NCI-H2227 (cell line): ENCODE measurements around the gene HNRNPDL.
A peak's percentile ranks its signal among the peaks of the same experiment; 100 is the strongest.
"Not testable (repeated sequence)": the region's sequence is repeated elsewhere in the genome, so short reads cannot be mapped to it uniquely, and the experiment has no call there.

Experiments
- DNase-seq: peaks from one replicate; lab custom pipeline; 2025; ENCODE audit not compliant: unreplicated experiment; lab: John Stamatoyannopoulos, UW

Gene HNRNPDL

DNA sequence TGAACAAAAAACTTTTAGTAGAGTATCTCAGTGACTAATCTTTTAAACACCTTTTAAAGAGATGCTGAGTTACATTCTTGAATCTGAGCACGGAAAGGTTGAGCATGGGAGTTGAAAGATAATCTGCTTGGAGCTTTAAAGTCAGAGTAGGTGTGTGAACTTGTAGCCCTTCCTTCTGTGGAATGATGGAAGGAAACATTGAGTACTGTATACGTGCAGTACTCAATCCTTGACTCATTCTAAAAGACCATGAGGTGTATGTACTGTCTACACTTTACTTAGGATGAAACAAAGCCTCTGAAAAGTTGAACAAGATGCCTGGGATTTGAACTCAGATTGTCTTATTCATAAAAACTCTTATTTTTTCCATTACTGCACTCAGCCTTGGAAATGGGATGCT, 3.5 kb upstream of the HNRNPDL start:
- DNase-seq = no peak

DNA sequence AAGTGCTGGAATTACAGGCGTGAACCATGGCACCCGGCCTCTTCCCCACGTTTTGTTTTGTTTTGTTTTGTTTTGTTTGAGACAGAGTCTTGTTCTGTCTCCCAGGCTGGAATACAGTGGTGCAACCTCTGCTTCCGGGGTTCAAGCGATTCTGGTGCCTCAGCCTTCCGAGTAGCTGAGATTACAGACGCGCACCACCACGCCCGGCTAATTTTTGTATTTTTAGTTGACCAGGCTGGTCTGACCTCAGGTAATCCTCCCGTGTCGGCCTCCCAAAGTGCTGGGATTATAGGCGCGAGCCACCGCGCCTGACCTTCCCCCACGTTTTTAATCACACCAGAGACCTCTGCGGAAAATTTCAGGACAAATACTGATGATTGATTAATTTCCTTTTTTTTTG, 2.3 kb upstream of the HNRNPDL start:
- no peak for DNase-seq

GRCh38 chr4:82431831-82432230, 1.6 kb upstream of the HNRNPDL start:
- DNase-seq = no peak

- peak; percentile 61 for DNase-seq
Observed at GRCh38 chr4:82430964-82431745, 893 bp upstream of the HNRNPDL start.

DNA sequence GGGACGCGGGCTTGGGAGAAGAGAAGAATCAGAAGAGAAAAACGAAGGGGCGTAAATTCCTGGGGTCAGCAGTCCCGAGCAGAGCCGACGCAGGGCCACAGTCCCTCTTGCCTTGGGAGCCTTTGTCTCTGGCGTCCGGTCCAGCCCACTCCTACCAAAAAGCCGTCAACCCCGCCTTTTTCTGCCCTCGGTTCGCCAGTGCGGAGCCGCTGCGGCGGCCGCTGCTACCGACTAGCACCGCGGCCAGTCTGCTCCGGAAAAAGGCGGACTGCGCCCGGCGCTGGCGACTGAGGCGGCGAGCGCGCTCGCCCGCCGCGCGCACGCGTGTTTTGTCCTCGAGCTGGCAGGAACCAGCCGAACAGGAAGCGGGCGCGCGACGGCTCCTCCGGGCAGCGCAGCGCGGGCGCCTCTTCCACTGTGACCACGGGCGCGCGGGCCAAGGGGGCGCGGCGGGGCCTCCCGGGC, 502 bp downstream of the HNRNPDL start:
- no peak for DNase-seq

DNA sequence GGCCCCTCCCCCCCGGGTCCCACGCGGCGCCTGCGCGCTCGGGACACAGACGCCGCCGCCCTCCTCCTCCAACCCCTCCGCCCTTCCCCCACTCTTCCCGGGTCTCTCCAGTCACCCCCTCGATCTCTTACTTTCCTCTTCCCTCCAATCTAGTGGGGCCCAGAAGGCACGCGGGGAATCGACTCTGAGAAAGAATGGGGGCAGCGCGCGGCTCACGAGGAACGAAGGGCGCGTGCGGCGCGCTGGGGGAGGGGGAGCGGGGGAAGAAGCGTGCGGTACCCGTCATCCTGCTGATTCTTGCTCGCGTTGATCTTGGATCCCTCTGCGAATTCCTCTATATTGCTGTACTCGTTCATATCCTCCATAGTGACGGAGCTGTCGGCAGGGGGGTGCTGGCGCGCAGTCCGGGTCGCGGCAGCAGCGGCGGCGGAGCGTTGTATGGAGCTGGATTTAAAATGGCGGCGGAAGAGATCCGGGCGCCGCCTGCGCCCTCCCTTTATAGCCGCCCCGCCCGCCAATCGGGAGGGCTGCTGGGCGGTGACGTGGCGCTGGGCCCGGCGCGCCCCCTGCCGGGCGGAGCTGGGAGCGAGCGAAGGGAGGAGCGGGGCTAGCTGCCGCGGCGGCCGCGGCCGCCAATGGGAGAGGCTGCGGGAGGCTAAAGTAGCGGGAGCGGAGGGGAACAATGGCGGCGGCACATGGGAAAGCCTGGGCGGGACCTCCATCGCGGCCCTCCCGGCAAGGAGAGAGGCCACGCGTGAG, 1.1 kb downstream of the HNRNPDL start:
- DNase-seq = peak; percentile 94

GRCh38 chr4:82428526-82428968, 1.7 kb downstream of the HNRNPDL start:
- no peak for DNase-seq

- DNase-seq = no peak
Observed at GRCh38 chr4:82425478-82425877, 4.8 kb downstream of the HNRNPDL start.

DNA sequence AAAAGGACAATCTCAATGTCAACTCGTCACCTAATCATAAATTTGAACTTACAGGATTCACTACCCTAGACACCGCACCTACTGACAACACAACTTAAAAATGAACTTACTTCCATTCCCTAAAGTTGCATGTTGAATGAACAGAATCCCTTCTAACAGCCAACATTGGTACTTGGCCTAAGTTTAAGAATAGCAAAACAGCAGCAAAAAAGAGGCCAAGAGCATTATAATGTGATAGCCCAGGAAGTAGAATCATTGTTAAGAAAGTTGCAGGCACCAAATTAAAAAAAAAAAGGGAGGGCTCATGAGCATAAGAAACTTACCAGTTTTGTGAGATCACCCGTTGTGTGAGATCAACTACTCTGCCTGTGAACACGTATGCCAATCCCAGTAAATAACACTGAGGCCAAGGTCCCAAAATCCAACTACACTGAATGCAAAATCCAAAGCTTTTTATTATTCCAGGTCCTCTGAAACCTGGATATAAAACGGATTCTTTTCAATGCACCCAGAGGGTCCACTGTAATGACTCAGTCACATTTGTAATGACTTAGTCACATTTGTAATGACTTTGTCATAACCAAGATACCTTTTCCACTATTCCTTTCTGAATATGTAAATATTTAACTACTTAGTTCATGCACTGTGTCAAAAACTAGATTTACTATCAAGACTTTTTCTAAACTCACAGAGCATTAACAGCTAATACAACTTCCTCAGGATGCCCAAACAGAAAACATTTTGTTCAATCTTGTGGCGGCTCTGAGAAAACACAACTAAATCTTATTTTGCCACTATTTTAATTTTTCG, 6.8 kb downstream of the HNRNPDL start:
- no peak for DNase-seq

- DNase-seq = no peak
Observed at GRCh38 chr4:82422616-82423015, 7.6 kb downstream of the HNRNPDL start.

- no peak for DNase-seq
Observed at GRCh38 chr4:82421796-82422560, 8.3 kb downstream of the HNRNPDL start.

- no peak for DNase-seq
Observed at GRCh38 chr4:82419451-82419850, 10.8 kb downstream of the HNRNPDL start.

GRCh38 chr4:82415922-82416365, 14.3 kb downstream of the HNRNPDL start:
- DNase-seq = no peak

DNA sequence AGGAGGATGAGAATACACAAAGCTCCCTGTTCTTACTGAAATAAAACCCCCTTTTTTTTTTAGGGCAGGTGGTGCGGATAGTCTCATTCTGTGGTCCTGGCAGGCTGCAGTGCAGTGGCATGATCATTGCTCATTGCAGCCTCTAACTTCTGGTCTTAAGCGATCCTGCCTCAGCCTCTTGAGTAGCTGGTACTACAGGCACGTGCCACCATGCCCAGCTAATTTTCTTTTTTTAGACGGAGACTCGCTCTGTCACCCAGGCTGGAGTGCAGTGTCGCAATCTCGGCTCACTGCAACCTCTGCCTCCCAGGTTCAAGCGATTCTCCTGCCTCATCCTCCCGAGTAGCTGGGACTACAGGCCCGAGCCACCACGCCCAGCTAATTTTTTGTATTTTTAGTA, 15.2 kb downstream of the HNRNPDL start:
- DNase-seq = not testable (repeated sequence)

GRCh38 chr4:82403725-82404124, 26.5 kb downstream of the HNRNPDL start:
- DNase-seq = no peak

DNA sequence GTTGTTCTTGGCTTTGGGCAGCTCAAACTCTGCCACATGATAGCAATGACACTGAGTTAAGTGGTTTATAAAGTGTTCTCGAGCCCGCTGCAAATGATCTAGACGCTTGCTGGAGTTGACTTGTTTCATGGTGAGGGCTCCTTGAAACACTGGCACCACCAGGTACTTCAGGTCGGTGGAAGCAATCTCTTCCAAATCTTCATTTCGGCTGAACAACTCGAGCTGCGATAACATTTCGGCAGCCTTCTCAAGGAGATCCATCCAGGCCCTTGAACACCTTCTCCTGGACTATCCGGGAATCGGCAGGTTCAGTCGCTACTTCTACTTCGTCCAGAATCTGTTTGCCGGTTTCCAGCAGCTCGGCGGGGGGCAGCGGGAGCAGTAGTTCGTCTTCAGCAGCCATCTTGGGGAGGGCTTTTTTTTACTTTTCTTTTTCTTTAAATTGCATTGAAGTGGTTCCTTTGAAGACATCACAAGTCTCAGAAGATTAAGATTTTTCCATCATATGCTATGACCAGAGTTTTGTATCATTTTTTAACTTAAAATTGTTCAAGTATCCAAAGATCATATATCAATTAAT, 28.0 kb downstream of the HNRNPDL start:
- DNase-seq = peak; percentile 65

- DNase-seq = no peak
Observed at GRCh38 chr4:82401600-82401999, 28.7 kb downstream of the HNRNPDL start.

DNA sequence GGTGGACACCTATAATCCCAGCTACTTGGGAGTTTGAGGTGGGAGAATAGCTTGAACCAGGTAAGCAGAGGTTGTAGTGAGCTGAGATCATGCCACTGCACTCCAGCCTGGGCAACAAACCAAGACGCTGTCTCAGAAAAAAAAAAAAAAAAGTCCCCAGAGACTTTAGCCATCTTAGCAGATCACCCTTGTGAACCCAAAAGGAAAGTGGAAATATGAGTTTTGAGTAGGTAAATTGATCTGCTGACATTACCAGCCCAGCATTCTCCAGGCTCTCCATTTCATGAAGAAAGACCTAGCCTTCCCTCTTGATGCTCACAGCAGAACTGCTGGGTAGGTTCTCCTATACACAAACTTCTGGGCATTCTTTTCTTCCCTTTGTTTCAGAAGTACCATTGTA, 32.0 kb downstream of the HNRNPDL start:
- no peak for DNase-seq

DNA sequence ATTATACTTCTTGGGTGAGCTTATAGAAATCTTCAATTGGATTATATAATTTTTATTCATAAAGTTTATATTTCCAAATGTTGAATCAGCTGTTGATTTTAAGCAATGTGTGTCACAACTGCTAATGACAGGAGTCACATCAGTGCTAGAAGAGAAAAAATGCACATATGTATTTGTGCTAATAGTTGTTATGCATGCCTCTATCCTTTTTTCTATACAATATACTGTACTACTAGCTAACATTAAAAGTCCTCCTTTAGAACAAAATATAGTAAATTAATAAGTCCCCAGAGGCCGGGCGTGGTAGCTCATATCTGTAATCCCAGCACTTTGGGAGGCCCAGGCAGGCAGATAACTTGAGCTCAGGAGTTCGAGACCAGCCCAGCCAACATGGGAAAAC, 32.7 kb downstream of the HNRNPDL start:
- no peak for DNase-seq

GRCh38 chr4:82394896-82395295, 35.4 kb downstream of the HNRNPDL start:
- no peak for DNase-seq
